Astrocyte (in vitro differentiated cells and primary cell): ENCODE results near the gene CCDC85B. TPM values are rescaled to one million over a fixed set of nuclear protein-coding genes. Genes with fewer than 3 reads are reported as not detected.

Experiments used
- DNase-seq: peaks from one replicate; pipeline ENCODE4 v3.0.0-alpha.2; 2010; ENCODE audit warnings: low read depth
- FAIRE-seq: peaks from 2 replicates; lab custom pipeline; 2011; peaks lifted over from hg19 to GRCh38; lab: Jason Lieb, UNC
- H2AFZ ChIP-seq: 2 replicates; pipeline ENCODE4 v1.6.0; 2012; ENCODE audit warnings: low read depth, low read length, inconsistent platforms
- H3K27ac ChIP-seq: 2 replicates; pipeline ENCODE4 v1.5.1; 2011; ENCODE audit warnings: low read depth, low read length, inconsistent platforms
- H3K27me3 ChIP-seq: 2 replicates; pipeline ENCODE4 v1.6.0; 2011; ENCODE audit warnings: low read length, inconsistent platforms; ENCODE audit not compliant: insufficient read depth
- H3K36me3 ChIP-seq: 2 replicates; pipeline ENCODE4 v1.5.1; 2011; ENCODE audit warnings: low read length, inconsistent platforms; ENCODE audit not compliant: insufficient read depth
- H3K4me1 ChIP-seq: 2 replicates; pipeline ENCODE4 v1.5.1; 2011; ENCODE audit warnings: low read length, inconsistent platforms; ENCODE audit not compliant: insufficient read depth
- H3K4me2 ChIP-seq: 2 replicates; pipeline ENCODE4 v1.6.0; 2012; ENCODE audit warnings: low read length, inconsistent platforms
- H3K4me3 ChIP-seq: 2 replicates; pipeline ENCODE4 v1.5.1; 2011; ENCODE audit warnings: low read depth, mild to moderate bottlenecking, low read length, inconsistent platforms; ENCODE audit not compliant: insufficient read depth
- H3K79me2 ChIP-seq: 2 replicates; pipeline ENCODE4 v1.6.0; 2012; ENCODE audit warnings: mild to moderate bottlenecking, low read length, inconsistent platforms; ENCODE audit not compliant: insufficient read depth
- H3K9ac ChIP-seq: 2 replicates; pipeline ENCODE4 v1.6.0; 2012; ENCODE audit warnings: mild to moderate bottlenecking, low read length, inconsistent platforms
- H3K9me3 ChIP-seq: 2 replicates; pipeline ENCODE4 v1.5.1; 2012; ENCODE audit warnings: low read depth, mild to moderate bottlenecking, low read length, inconsistent platforms; ENCODE audit not compliant: insufficient read depth
- H4K20me1 ChIP-seq: 2 replicates; pipeline ENCODE4 v1.6.0; 2012; ENCODE audit warnings: low read length, inconsistent platforms; ENCODE audit not compliant: insufficient read depth
- H3K27ac Mint-ChIP-seq: one replicate; pipeline ENCODE4 v1.8.0; 2021; ENCODE audit warnings: mild to moderate bottlenecking, mixed read lengths; ENCODE audit not compliant: unreplicated experiment
- H3K27me3 Mint-ChIP-seq: one replicate; pipeline ENCODE4 v1.8.0; 2021; ENCODE audit warnings: low read depth, mixed read lengths; ENCODE audit not compliant: unreplicated experiment
- H3K36me3 Mint-ChIP-seq: one replicate; pipeline ENCODE4 v1.8.0; 2021; ENCODE audit warnings: low read depth, mixed read lengths; ENCODE audit not compliant: unreplicated experiment
- H3K4me1 Mint-ChIP-seq: one replicate; pipeline ENCODE4 v1.8.0; 2021; ENCODE audit warnings: low read depth, mixed read lengths; ENCODE audit not compliant: unreplicated experiment
- H3K4me3 Mint-ChIP-seq: one replicate; pipeline ENCODE4 v1.8.0; 2021; ENCODE audit warnings: mild to moderate bottlenecking, moderate library complexity, mixed read lengths; ENCODE audit not compliant: unreplicated experiment
- H3K9me3 Mint-ChIP-seq: one replicate; pipeline ENCODE4 v1.8.0; 2021; ENCODE audit warnings: mild to moderate bottlenecking, mixed read lengths; ENCODE audit not compliant: unreplicated experiment
- CTCF ChIP-seq: IDR thresholded peaks from 2 replicates; pipeline ENCODE4 v1.5.1; 2011; ENCODE audit warnings: low read depth, mild to moderate bottlenecking, inconsistent platforms, low read length, moderate library complexity; ENCODE audit not compliant: insufficient read depth
- EZH2 ChIP-seq: IDR thresholded peaks from 2 replicates; pipeline ENCODE4 v1.6.1; 2012; ENCODE audit warnings: mild to moderate bottlenecking, low read length, inconsistent platforms; ENCODE audit not compliant: insufficient read depth
- total RNA-seq: library from RNA; stranded (reverse); gene quantifications from 2 replicates; pipeline ENCODE4 v1.2.1, GENCODE V29; 2021

CCDC85B gene
- total RNA-seq, 1 donor from 2014 or later, result 31.4 TPM

DNA sequence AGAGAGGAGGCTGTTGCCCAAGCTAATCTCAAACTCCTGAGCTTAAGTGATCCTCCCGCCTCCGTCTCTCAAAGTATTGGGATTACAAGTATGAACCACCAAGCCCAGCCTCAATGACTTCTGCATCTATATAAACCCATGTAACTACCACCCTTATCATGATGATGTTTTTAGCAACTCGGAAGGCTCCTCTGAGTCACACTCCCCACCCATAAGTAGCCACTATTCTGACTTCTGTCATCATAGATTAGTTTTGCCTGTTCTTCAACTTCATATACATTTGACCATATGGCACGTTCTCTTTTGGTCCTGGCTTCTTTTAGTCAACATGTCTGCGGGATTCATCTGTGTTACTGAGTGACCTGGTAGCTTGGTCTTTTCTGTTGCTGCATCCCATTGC is 16.1 kb downstream of the CCDC85B start:
- H3K79me2 ChIP-seq, result peaks cover 4% of the 10 kb centered on the region
- peak; percentile 34 for DNase-seq
- no peak overlapping the region for H2AFZ ChIP-seq
- no peaks in the 10 kb centered on the region for H3K27me3 ChIP-seq
- Mint-ChIP-seq H3K36me3 (no peaks in the 10 kb centered on the region), H3K4me1 (peaks cover 30% of the 10 kb centered on the region), H3K4me3 (peak overlapping the region; percentile 16), H3K27me3 (peaks cover 2% of the 10 kb centered on the region), H3K9me3 (no peaks in the 10 kb centered on the region), H3K27ac (no peak overlapping the region)
- TF ChIP-seq EZH2 (no peak), CTCF (no peak)
- no peaks in the 10 kb centered on the region for H3K9me3 ChIP-seq
- H3K27ac ChIP-seq, result no peak overlapping the region
- H3K36me3 ChIP-seq, result no peaks in the 10 kb centered on the region
- FAIRE-seq, result no peak
- peaks cover 36% of the 10 kb centered on the region for H3K4me1 ChIP-seq
- no peak overlapping the region for H3K4me2 ChIP-seq
- no peaks in the 10 kb centered on the region for H4K20me1 ChIP-seq
- H3K4me3 ChIP-seq, result no peak overlapping the region
- no peak overlapping the region for H3K9ac ChIP-seq

DNA sequence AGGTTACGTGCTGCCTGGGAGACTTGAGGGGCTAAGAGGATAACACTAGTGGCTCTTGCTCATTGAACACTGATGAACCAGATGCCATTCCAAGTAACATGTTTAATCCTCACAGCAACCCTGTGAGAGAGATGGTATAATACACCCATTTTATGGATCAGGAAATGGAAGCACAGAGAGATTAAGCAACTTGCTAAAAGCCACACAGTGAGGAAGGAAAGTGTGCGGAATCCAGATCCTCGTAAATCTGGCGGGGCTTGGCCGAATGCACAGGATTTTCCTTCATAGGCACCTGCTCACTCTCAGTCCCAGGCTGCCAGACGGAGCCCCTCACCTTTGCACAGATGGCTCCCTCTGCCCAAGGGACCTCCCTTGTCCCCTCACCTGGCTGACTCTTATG is 17.4 kb downstream of the CCDC85B start:
- DNase-seq, result no peak
- Histone ChIP-seq H4K20me1 (no peaks in the 10 kb centered on the region), H3K27ac (no peak overlapping the region), H3K36me3 (no peaks in the 10 kb centered on the region), H3K9me3 (no peaks in the 10 kb centered on the region), H2AFZ (no peak overlapping the region), H3K4me3 (no peak overlapping the region), H3K4me1 (peaks cover 38% of the 10 kb centered on the region), H3K9ac (no peak overlapping the region), H3K4me2 (no peak overlapping the region), H3K79me2 (no peaks in the 10 kb centered on the region), H3K27me3 (no peaks in the 10 kb centered on the region)
- H3K27ac Mint-ChIP-seq, result no peak overlapping the region
- no peaks in the 10 kb centered on the region for H3K36me3 Mint-ChIP-seq
- TF ChIP-seq CTCF (no peak), EZH2 (no peak)
- H3K4me3 Mint-ChIP-seq, result no peak overlapping the region
- no peaks in the 10 kb centered on the region for H3K9me3 Mint-ChIP-seq
- H3K4me1 Mint-ChIP-seq, result peaks cover 21% of the 10 kb centered on the region
- H3K27me3 Mint-ChIP-seq, result peaks cover 2% of the 10 kb centered on the region
- no peak for FAIRE-seq

DNA sequence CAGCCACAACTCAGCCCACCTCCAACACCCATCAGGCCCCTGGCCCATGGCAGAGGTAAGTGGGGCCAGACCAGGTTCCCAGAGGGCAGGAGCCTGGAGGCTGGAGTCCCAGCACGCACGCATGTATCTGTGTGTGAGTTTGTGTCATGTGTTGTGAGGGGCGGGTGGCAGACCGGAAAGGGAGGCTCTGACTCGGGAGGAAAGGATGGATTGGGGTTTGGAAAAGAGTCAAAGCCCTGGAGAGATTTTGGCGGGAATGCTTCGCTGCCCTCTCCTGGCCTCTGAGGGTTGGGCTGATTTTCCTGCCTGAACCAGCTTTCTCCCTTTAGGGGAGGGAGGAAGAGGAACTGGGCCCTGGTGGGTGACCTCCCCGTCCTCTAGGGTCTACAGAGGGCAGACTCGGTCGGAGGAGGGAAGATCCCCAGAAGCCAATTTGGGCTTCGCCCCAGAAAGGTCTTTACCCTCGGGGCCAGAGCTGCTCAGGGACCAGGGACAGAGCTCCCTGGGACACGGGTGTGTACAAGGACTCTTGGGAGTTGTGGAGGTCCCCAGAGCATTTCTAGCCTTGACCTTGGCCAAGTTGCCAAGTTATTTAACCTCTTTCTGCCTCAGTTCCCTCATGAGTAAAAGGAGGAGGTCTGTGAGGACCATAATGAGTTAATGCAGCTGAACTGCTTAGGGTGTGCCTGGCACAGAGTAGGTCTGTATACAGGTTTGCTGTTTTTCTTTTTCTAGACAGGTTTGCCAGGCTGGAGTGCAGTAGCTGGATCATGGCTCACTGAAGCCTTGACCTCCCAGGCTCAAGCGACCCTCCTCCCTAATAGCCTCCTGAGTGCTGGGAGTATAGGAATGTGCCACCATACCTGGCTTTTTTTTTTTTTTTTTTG is 21.5 kb downstream of the CCDC85B start:
- no peak overlapping the region for H3K4me3 Mint-ChIP-seq
- peak; percentile 57 for DNase-seq
- peak overlapping the region; percentile 80 for H3K27ac ChIP-seq
- peaks cover 53% of the 10 kb centered on the region for H3K4me1 ChIP-seq
- H3K36me3 Mint-ChIP-seq, result no peaks in the 10 kb centered on the region
- H3K9ac ChIP-seq, result peak overlapping the region; percentile 68
- FAIRE-seq, result no peak
- H3K4me2 ChIP-seq, result peak overlapping the region; percentile 43
- H3K36me3 ChIP-seq, result no peaks in the 10 kb centered on the region
- H3K27me3 Mint-ChIP-seq, result peaks cover 2% of the 10 kb centered on the region
- peak overlapping the region; percentile 87 for H3K27ac Mint-ChIP-seq
- TF ChIP-seq CTCF (no peak), EZH2 (no peak)
- no peaks in the 10 kb centered on the region for H3K27me3 ChIP-seq
- H3K9me3 ChIP-seq, result no peaks in the 10 kb centered on the region
- no peaks in the 10 kb centered on the region for H4K20me1 ChIP-seq
- H3K9me3 Mint-ChIP-seq, result no peaks in the 10 kb centered on the region
- H2AFZ ChIP-seq, result no peak overlapping the region
- H3K4me3 ChIP-seq, result no peak overlapping the region
- H3K4me1 Mint-ChIP-seq, result peaks cover 32% of the 10 kb centered on the region
- peaks cover 18% of the 10 kb centered on the region for H3K79me2 ChIP-seq
